ENCODE results near the gene ERCC2. TPM values are rescaled to one million over a fixed set of nuclear protein-coding genes. Genes with fewer than 3 reads are reported as not detected.

The ERCC2 gene
- polyA plus RNA-seq, 1 donor (not counting 4 experiments of a cell fraction or from before 2014, with no cell fraction given): 27.6 TPM

DNA sequence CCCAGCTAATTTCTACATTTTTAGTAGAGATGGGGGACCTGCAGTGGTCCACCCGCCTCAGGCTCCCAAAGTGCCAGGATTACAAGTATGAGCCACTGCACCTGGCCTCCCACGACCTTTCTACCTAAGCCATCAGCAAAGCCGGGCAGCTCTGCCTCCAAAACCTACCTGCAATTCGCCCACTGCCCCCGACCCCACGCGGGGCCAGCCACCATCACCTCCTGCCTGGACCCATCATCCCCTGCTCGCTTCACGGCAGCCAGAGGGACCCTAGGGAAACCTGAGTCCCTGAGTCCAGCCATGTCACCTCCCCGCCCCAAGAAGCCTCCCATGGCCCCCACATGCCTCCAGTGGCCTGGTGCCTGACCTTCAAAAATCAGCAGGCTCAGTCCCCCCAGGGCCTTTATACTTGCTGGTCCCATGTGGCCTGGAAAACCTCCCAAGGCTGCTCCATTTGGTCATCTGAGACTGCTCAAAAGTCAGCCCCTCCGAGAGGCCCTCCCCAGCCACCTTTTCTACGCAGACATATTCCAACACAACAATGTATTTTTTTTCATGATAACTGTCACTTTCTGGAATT lies 12.1 kb downstream of the ERCC2 start:
- Histone ChIP-seq H3K9me1 (ENCODE audit: control insufficient read depth, extremely low read depth, insufficient read depth, low read length) (no peaks in the 10 kb centered on the region), H3K79me2 (ENCODE audit: control insufficient read depth, insufficient read depth, low read length) (no peaks in the 10 kb centered on the region), H2AFZ (ENCODE audit: control insufficient read depth, low read length) (no peak overlapping the region), H3K4me1 (ENCODE audit: control insufficient read depth, extremely low read depth, insufficient read depth, low read length) (no peaks in the 10 kb centered on the region), H3K9me3 (ENCODE audit: control insufficient read depth, low read depth, low read length) (no peaks in the 10 kb centered on the region), H3K27me3 (ENCODE audit: control insufficient read depth, extremely low read depth, insufficient read depth, low read length) (no peaks in the 10 kb centered on the region), H3K4me2 (ENCODE audit: control insufficient read depth, extremely low read depth, insufficient read depth, low read depth, low read length) (no peak overlapping the region), H3K4me3 (ENCODE audit: control insufficient read depth in 2 of 3, extremely low read depth in 1 of 3, insufficient read depth in 2 of 3, low read depth in 1 of 3, low read length in 3 of 3) (no peak overlapping the region), H4K20me1 (ENCODE audit: control insufficient read depth, extremely low read depth, insufficient read depth, low read length) (no peaks in the 10 kb centered on the region), H3K27ac (ENCODE audit: control insufficient read depth, insufficient read depth, low read length) (no peak overlapping the region), H3K36me3 (ENCODE audit: control insufficient read depth in 2 of 2, extremely low read depth in 1 of 2, insufficient read depth in 2 of 2, low read length in 2 of 2) (peaks cover 43 to 44% of the 10 kb centered on the region in 2 experiments), H3K9ac (ENCODE audit: control insufficient read depth, extremely low read depth, insufficient read depth, low read length) (no peak overlapping the region)
- TF ChIP-seq, protein P1, sequence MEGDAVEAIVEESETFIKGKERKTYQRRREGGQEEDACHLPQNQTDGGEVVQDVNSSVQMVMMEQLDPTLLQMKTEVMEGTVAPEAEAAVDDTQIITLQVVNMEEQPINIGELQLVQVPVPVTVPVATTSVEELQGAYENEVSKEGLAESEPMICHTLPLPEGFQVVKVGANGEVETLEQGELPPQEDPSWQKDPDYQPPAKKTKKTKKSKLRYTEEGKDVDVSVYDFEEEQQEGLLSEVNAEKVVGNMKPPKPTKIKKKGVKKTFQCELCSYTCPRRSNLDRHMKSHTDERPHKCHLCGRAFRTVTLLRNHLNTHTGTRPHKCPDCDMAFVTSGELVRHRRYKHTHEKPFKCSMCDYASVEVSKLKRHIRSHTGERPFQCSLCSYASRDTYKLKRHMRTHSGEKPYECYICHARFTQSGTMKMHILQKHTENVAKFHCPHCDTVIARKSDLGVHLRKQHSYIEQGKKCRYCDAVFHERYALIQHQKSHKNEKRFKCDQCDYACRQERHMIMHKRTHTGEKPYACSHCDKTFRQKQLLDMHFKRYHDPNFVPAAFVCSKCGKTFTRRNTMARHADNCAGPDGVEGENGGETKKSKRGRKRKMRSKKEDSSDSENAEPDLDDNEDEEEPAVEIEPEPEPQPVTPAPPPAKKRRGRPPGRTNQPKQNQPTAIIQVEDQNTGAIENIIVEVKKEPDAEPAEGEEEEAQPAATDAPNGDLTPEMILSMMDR (optimal IDR thresholded peaks at IDR 0.05 in 1 of 3, IDR thresholded peaks at IDR 0.05 in 1 of 3, conservative IDR thresholded peaks at IDR 0.05 in 1 of 3; ENCODE audit: extremely low read depth in 1 of 3, insufficient read depth in 2 of 3, low read length in 3 of 3): no peak
- TF ChIP-seq EZH2 (IDR thresholded peaks at IDR 0.05; ENCODE audit: low read length): no peak
- FAIRE-seq (no peak), DNase-seq (ENCODE audit: low read depth, low spot score) (no peak)
- dilution Hi-C loops (cut with MboI; ENCODE audit: extremely low pct_ligation_motif_present, low sequenced_read_pairs): no loop called here

DNA sequence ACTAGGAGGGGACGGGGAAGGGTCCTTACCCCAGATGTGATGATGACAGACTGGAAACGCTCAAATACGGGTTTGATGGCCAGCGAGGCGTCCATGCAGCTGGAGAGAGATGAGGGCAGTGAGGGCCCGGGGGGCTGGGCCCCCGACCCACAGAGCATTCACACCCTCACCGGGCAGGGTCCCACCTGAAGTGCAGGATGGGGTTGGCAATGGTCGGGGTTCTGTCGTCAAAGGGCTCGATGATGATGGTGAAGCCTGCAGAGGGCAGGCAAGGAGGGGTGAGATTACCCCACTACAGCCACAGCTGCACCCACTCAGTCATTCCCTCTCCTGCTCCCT lies 13.0 kb downstream of the ERCC2 start:
- H3K79me2 ChIP-seq (ENCODE audit: control insufficient read depth, insufficient read depth, low read length): no peaks in the 10 kb centered on the region
- TF ChIP-seq, protein P1 (optimal IDR thresholded peaks at IDR 0.05 in 1 of 3, IDR thresholded peaks at IDR 0.05 in 1 of 3, conservative IDR thresholded peaks at IDR 0.05 in 1 of 3; ENCODE audit: extremely low read depth in 1 of 3, insufficient read depth in 2 of 3, low read length in 3 of 3): no peak
- no peak for TF ChIP-seq EZH2 (IDR thresholded peaks at IDR 0.05; ENCODE audit: low read length)
- dilution Hi-C loops (cut with MboI; ENCODE audit: extremely low pct_ligation_motif_present, low sequenced_read_pairs): no loop called here
- no peaks in the 10 kb centered on the region for H3K27me3 ChIP-seq (ENCODE audit: control insufficient read depth, extremely low read depth, insufficient read depth, low read length)
- H3K9ac ChIP-seq (ENCODE audit: control insufficient read depth, extremely low read depth, insufficient read depth, low read length): no peak overlapping the region
- H3K36me3 ChIP-seq (ENCODE audit: control insufficient read depth in 2 of 2, extremely low read depth in 1 of 2, insufficient read depth in 2 of 2, low read length in 2 of 2): peaks cover 39 to 42% of the 10 kb centered on the region in 2 experiments
- H3K4me2 ChIP-seq (ENCODE audit: control insufficient read depth, extremely low read depth, insufficient read depth, low read depth, low read length): no peak overlapping the region
- FAIRE-seq (no peak), DNase-seq (ENCODE audit: low read depth, low spot score) (no peak)
- H3K9me1 ChIP-seq (ENCODE audit: control insufficient read depth, extremely low read depth, insufficient read depth, low read length): no peaks in the 10 kb centered on the region
- H2AFZ ChIP-seq (ENCODE audit: control insufficient read depth, low read length): no peak overlapping the region
- no peaks in the 10 kb centered on the region for H3K9me3 ChIP-seq (ENCODE audit: control insufficient read depth, low read depth, low read length)
- no peak overlapping the region for H3K27ac ChIP-seq (ENCODE audit: control insufficient read depth, insufficient read depth, low read length)
- no peaks in the 10 kb centered on the region for H3K4me1 ChIP-seq (ENCODE audit: control insufficient read depth, extremely low read depth, insufficient read depth, low read length)
- H3K4me3 ChIP-seq (ENCODE audit: control insufficient read depth in 2 of 3, extremely low read depth in 1 of 3, insufficient read depth in 2 of 3, low read depth in 1 of 3, low read length in 3 of 3): no peak overlapping the region
- no peaks in the 10 kb centered on the region for H4K20me1 ChIP-seq (ENCODE audit: control insufficient read depth, extremely low read depth, insufficient read depth, low read length)

Measured in keratinocyte (primary cell).